OCI-M2 (cell line): Measurements from ENCODE around the gene TOR1A.
A peak's percentile ranks its signal among the peaks of the same experiment; 100 is the strongest.

ENCODE experiments used
- DNase-seq: peaks from one replicate; lab custom pipeline; 2025; ENCODE audit not compliant: unreplicated experiment; lab: John Stamatoyannopoulos, UW

The TOR1A gene

GRCh38 chr9:129823935-129824601 lies at the start of gene TOR1A:
TOR1A (minus strand) TSS chr9:129824136; CDS start chr9:129824085, 51 bp downstream.
- peak; percentile 21 for DNase-seq

GRCh38 chr9:129871046-129871445 lies 47.1 kb upstream of the TOR1A start:
- DNase-seq = no peak

- no peak for DNase-seq
Measured at GRCh38 chr9:129869585-129870501, 45.9 kb upstream of the TOR1A start.

GRCh38 chr9:129868872-129869486 lies 45.0 kb upstream of the TOR1A start:
- no peak for DNase-seq

GRCh38 chr9:129868023-129868871 lies 44.3 kb upstream of the TOR1A start:
- no peak for DNase-seq

- no peak for DNase-seq
Measured at GRCh38 chr9:129867136-129868022, 43.4 kb upstream of the TOR1A start.

- no peak for DNase-seq
Measured at GRCh38 chr9:129866394-129867135, 42.6 kb upstream of the TOR1A start.

- no peak for DNase-seq
Measured at GRCh38 chr9:129865668-129866320, 41.9 kb upstream of the TOR1A start.

GRCh38 chr9:129864991-129865647 lies 41.2 kb upstream of the TOR1A start:
- no peak for DNase-seq

- DNase-seq = peak; percentile 57
Measured at GRCh38 chr9:129863059-129863690, 39.2 kb upstream of the TOR1A start.

GRCh38 chr9:129861447-129861827 lies 37.5 kb upstream of the TOR1A start:
- no peak for DNase-seq

GRCh38 chr9:129860653-129861446 lies 36.9 kb upstream of the TOR1A start:
- DNase-seq = no peak

- no peak for DNase-seq
Measured at GRCh38 chr9:129858167-129858962, 34.4 kb upstream of the TOR1A start.

- no peak for DNase-seq
Measured at GRCh38 chr9:129857207-129857606, 33.3 kb upstream of the TOR1A start.

GRCh38 chr9:129854588-129855110 lies 30.7 kb upstream of the TOR1A start:
- DNase-seq = no peak

- DNase-seq = no peak
Measured at GRCh38 chr9:129853614-129854013, 29.7 kb upstream of the TOR1A start.
